HG02840 (cell line): Measurements from ENCODE around the gene CASK.
"Not testable (repeated sequence)": the region's sequence is repeated elsewhere in the genome, so short reads cannot be mapped to it uniquely, and the experiment has no call there.

ENCODE experiments used
- ATAC-seq: cut with Tn5 transposase; IDR thresholded peaks from one replicate; pipeline ENCODE4 v1.9.1; 2021; ENCODE audit warnings: mild to moderate bottlenecking, moderate library complexity, moderate number of reproducible peaks; ENCODE audit not compliant: unreplicated experiment, low FRiP score

Gene CASK

GRCh38 chrX:41750716-41751115 lies 172.6 kb downstream of the CASK start:
- ATAC-seq: no peak

- ATAC-seq: no peak
Observed at GRCh38 chrX:41739871-41740270, 183.5 kb downstream of the CASK start.

- ATAC-seq: no peak
Observed at GRCh38 chrX:41737065-41737464, 186.3 kb downstream of the CASK start.

- ATAC-seq: no peak
Observed at GRCh38 chrX:41734530-41734929, 188.8 kb downstream of the CASK start.

- peak; percentile 92 for ATAC-seq
Observed at GRCh38 chrX:41733939-41734338, 189.4 kb downstream of the CASK start.

GRCh38 chrX:41732260-41732659 lies 191.1 kb downstream of the CASK start:
- no peak for ATAC-seq

- no peak for ATAC-seq
Observed at GRCh38 chrX:41730081-41730480, 193.3 kb downstream of the CASK start.

- ATAC-seq: no peak
Observed at GRCh38 chrX:41728125-41728524, 195.2 kb downstream of the CASK start.

- ATAC-seq: no peak
Observed at GRCh38 chrX:41723826-41724225, 199.5 kb downstream of the CASK start, which contains the start of gene GPR82. TSS of gene GPR82 (plus strand) at chrX:41724181. CDS start at chrX:41727027, 2,846 bp downstream.

- ATAC-seq: no peak
Observed at GRCh38 chrX:41722816-41723618, 200.3 kb downstream of the CASK start.

GRCh38 chrX:41722214-41722613 lies 201.1 kb downstream of the CASK start:
- no peak for ATAC-seq

GRCh38 chrX:41721590-41721989 lies 201.8 kb downstream of the CASK start:
- ATAC-seq: no peak

- ATAC-seq: peak; percentile 75
Observed at GRCh38 chrX:41720125-41720779, 203.1 kb downstream of the CASK start.

GRCh38 chrX:41719610-41720009 lies 203.7 kb downstream of the CASK start:
- not testable (repeated sequence) for ATAC-seq

- ATAC-seq: no peak
Observed at GRCh38 chrX:41718481-41719235, 204.7 kb downstream of the CASK start.

- no peak for ATAC-seq
Observed at GRCh38 chrX:41716767-41717473, 206.4 kb downstream of the CASK start.

- ATAC-seq: no peak
Observed at GRCh38 chrX:41716222-41716621, 207.1 kb downstream of the CASK start.

- no peak for ATAC-seq
Observed at GRCh38 chrX:41711021-41711667, 212.2 kb downstream of the CASK start.

- no peak for ATAC-seq
Observed at GRCh38 chrX:41708486-41708885, 214.9 kb downstream of the CASK start.

- ATAC-seq: no peak
Observed at GRCh38 chrX:41707218-41707617, 216.1 kb downstream of the CASK start.
